ENCODE data around the gene GOPC.
A peak's percentile ranks its signal among the peaks of the same experiment; 100 is the strongest.
"Not testable (repeated sequence)": the region's sequence is repeated elsewhere in the genome, so short reads cannot be mapped to it uniquely, and the experiment has no call there.

Gene GOPC

GRCh38 chr6:117602151-117602898, at the start of gene GOPC:
Gene GOPC (minus strand): TSS chr6:117602511. CDS start chr6:117602288, 223 bp downstream.
- H3K36me3 Mint-ChIP-seq (ENCODE audit: low read depth), result no peaks in the 10 kb centered on the region
- H3K4me3 Mint-ChIP-seq, result peak within 1 kb of the TSS; percentile 97
- peaks cover 26% of the 10 kb centered on the region for H3K4me1 Mint-ChIP-seq
- peak; percentile 91 for DNase-seq
- peaks cover 29% of the 10 kb centered on the region for H3K9me3 Mint-ChIP-seq
- TF ChIP-seq CTCF (IDR thresholded peaks at IDR 0.05), result no peak
- H3K27me3 Mint-ChIP-seq (ENCODE audit: low read depth, poor library complexity), result no peaks in the 10 kb centered on the region
- H3K27ac Mint-ChIP-seq, result peak within 1 kb of the TSS; percentile 99

GRCh38 chr6:117651984-117652383, 49.7 kb upstream of the GOPC start:
- H3K4me3 Mint-ChIP-seq; H3K9me3 Mint-ChIP-seq; H3K4me1 Mint-ChIP-seq; DNase-seq; H3K27ac Mint-ChIP-seq; H3K27me3 Mint-ChIP-seq (ENCODE audit: low read depth, poor library complexity): not testable (repeated sequence)
- H3K36me3 Mint-ChIP-seq (ENCODE audit: low read depth), result peaks cover 24% of the 10 kb centered on the region

- H3K36me3 Mint-ChIP-seq (ENCODE audit: low read depth), result peaks cover 21% of the 10 kb centered on the region
- H3K4me3 Mint-ChIP-seq, result no peak overlapping the region
- H3K4me1 Mint-ChIP-seq, result no peaks in the 10 kb centered on the region
- DNase-seq, result no peak
- no peak for TF ChIP-seq CTCF (IDR thresholded peaks at IDR 0.05)
- peaks cover 3% of the 10 kb centered on the region for H3K9me3 Mint-ChIP-seq
- no peak overlapping the region for H3K27ac Mint-ChIP-seq
- H3K27me3 Mint-ChIP-seq (ENCODE audit: low read depth, poor library complexity), result no peaks in the 10 kb centered on the region
Observed at GRCh38 chr6:117642976-117643375, 40.7 kb upstream of the GOPC start.

- Mint-ChIP-seq H3K36me3 (ENCODE audit: low read depth) (peaks cover 22% of the 10 kb centered on the region), H3K9me3 (peaks cover 4% of the 10 kb centered on the region), H3K27me3 (ENCODE audit: low read depth, poor library complexity) (no peaks in the 10 kb centered on the region), H3K27ac (no peak overlapping the region), H3K4me1 (no peaks in the 10 kb centered on the region), H3K4me3 (no peak overlapping the region)
- no peak for DNase-seq
- no peak for TF ChIP-seq CTCF (IDR thresholded peaks at IDR 0.05)
Observed at GRCh38 chr6:117637770-117638169, 35.5 kb upstream of the GOPC start.

- H3K36me3 Mint-ChIP-seq (ENCODE audit: low read depth), result peaks cover 13% of the 10 kb centered on the region
- no peak for DNase-seq
- no peaks in the 10 kb centered on the region for H3K4me1 Mint-ChIP-seq
- no peaks in the 10 kb centered on the region for H3K27me3 Mint-ChIP-seq (ENCODE audit: low read depth, poor library complexity)
- no peak overlapping the region for H3K4me3 Mint-ChIP-seq
- peaks cover 44% of the 10 kb centered on the region for H3K9me3 Mint-ChIP-seq
- no peak overlapping the region for H3K27ac Mint-ChIP-seq
- no peak for TF ChIP-seq CTCF (IDR thresholded peaks at IDR 0.05)
Observed at GRCh38 chr6:117629119-117629660, 26.9 kb upstream of the GOPC start.

GRCh38 chr6:117627533-117627932, 25.2 kb upstream of the GOPC start:
- no peak for TF ChIP-seq CTCF (IDR thresholded peaks at IDR 0.05)
- peaks cover 59% of the 10 kb centered on the region for H3K9me3 Mint-ChIP-seq
- no peak overlapping the region for H3K27ac Mint-ChIP-seq
- no peaks in the 10 kb centered on the region for H3K27me3 Mint-ChIP-seq (ENCODE audit: low read depth, poor library complexity)
- no peaks in the 10 kb centered on the region for H3K4me1 Mint-ChIP-seq
- H3K4me3 Mint-ChIP-seq, result no peak overlapping the region
- peaks cover 13% of the 10 kb centered on the region for H3K36me3 Mint-ChIP-seq (ENCODE audit: low read depth)
- DNase-seq, result no peak

All from nephron progenitor cell (in vitro differentiated cells).